NCI-H82 treated with DMSO at 0.1 percent for 48 hours (cell line): ENCODE data around the gene PRTN3.
"Not testable (repeated sequence)": the region's sequence is repeated elsewhere in the genome, so short reads cannot be mapped to it uniquely, and the experiment has no call there.

Experiments used
- DNase-seq: peaks from one replicate; lab custom pipeline; 2025; ENCODE audit not compliant: unreplicated experiment; lab: John Stamatoyannopoulos, UW

Gene PRTN3

GRCh38 chr19:815079-815774, 25.6 kb upstream of the PRTN3 start:
- DNase-seq: no peak

- no peak for DNase-seq
These were observed 24.9 kb upstream of the PRTN3 start for GRCh38 chr19:815775-816499.

- no peak for DNase-seq
These were observed 24.3 kb upstream of the PRTN3 start for GRCh38 chr19:816500-816857.

- DNase-seq: not testable (repeated sequence)
These were observed 20.6 kb upstream of the PRTN3 start for GRCh38 chr19:820212-820611.

GRCh38 chr19:821231-821824, 19.5 kb upstream of the PRTN3 start:
- no peak for DNase-seq

GRCh38 chr19:821825-822503, 18.8 kb upstream of the PRTN3 start, which contains the start of gene PLPPR3:
Gene PLPPR3 (minus strand): TSS chr19:821955. CDS start chr19:821559, 396 bp downstream.
- DNase-seq: no peak

- no peak for DNase-seq
These were observed 17.2 kb upstream of the PRTN3 start for GRCh38 chr19:823565-824121.

GRCh38 chr19:824885-825284, 15.9 kb upstream of the PRTN3 start:
- DNase-seq: no peak

GRCh38 chr19:825897-826644, 14.7 kb upstream of the PRTN3 start:
- DNase-seq: no peak

- DNase-seq: no peak
These were observed 13.5 kb upstream of the PRTN3 start for GRCh38 chr19:827314-827709.

- no peak for DNase-seq
These were observed 13.0 kb upstream of the PRTN3 start, which contains the start of gene AZU1 for GRCh38 chr19:827710-828321. Gene AZU1 (plus strand): TSS chr19:827837. CDS start chr19:827847, 10 bp downstream.

GRCh38 chr19:829129-829758, 11.6 kb upstream of the PRTN3 start:
- no peak for DNase-seq

GRCh38 chr19:831407-832369, 9.1 kb upstream of the PRTN3 start:
- no peak for DNase-seq

- DNase-seq: no peak
These were observed 6.6 kb upstream of the PRTN3 start for GRCh38 chr19:834216-834615.

GRCh38 chr19:835210-835810, 5.5 kb upstream of the PRTN3 start:
- no peak for DNase-seq

GRCh38 chr19:842802-843179, 2.0 kb downstream of the PRTN3 start:
- not testable (repeated sequence) for DNase-seq

- no peak for DNase-seq
These were observed 2.5 kb downstream of the PRTN3 start for GRCh38 chr19:843180-843835.
